GM20000 (cell line): Measurements from ENCODE around the gene ANKRD24.
"Not testable (repeated sequence)": the region's sequence is repeated elsewhere in the genome, so short reads cannot be mapped to it uniquely, and the experiment has no call there.

Experiments
- DNase-seq: peaks from one replicate; pipeline ENCODE4 v3.0.0; 2012; ENCODE audit warnings: low spot score
- TF ChIP-seq, protein P1 (sequence below): IDR thresholded peaks from 2 replicates; pipeline ENCODE4 v1.5.1; 2012; ENCODE audit warnings: mild to moderate bottlenecking, control low read depth; ENCODE audit errors: extremely low read depth, missing control alignments

ANKRD24 gene

DNA sequence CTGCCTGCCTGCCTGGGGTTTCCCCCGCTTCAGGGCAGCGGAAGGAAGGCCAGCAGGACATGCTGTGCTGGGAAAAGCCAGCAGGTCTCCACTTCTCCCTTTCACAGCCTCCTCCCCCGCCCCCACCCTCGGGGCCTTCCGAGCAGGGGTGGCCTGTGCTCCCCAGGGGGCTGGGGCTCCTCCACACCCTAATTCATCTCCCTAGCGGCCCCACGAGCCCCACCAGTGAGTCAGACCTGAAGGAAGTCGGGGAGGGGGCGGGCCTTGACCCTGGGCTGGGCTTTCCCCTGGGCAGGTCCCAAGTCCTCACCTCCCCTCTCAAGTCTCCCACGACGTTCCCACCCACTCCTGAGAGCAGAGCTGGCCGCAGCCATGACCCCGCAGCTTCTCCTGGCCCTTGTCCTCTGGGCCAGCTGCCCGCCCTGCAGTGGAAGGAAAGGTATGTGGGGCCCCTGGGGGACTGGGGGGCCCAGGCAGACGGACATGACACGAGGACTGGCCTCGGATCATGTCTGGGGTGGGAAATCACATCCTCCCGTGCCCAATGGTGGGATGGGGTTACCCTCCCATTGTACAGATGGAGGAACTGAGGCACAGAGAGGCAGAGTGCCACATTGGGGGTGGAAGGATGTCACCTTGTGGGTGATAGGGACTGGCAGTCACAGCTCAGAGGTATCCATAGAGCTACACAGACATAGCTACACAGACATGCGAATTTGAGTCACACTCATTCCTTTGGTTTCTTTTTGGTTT is 46.9 kb downstream of the ANKRD24 start, which contains the start of gene EBI3:
TSS of gene EBI3 (plus strand) at position 345 of the 753 bp plus-strand sequence. CDS start at position 373, 28 bp downstream.
- TF ChIP-seq, protein P1, sequence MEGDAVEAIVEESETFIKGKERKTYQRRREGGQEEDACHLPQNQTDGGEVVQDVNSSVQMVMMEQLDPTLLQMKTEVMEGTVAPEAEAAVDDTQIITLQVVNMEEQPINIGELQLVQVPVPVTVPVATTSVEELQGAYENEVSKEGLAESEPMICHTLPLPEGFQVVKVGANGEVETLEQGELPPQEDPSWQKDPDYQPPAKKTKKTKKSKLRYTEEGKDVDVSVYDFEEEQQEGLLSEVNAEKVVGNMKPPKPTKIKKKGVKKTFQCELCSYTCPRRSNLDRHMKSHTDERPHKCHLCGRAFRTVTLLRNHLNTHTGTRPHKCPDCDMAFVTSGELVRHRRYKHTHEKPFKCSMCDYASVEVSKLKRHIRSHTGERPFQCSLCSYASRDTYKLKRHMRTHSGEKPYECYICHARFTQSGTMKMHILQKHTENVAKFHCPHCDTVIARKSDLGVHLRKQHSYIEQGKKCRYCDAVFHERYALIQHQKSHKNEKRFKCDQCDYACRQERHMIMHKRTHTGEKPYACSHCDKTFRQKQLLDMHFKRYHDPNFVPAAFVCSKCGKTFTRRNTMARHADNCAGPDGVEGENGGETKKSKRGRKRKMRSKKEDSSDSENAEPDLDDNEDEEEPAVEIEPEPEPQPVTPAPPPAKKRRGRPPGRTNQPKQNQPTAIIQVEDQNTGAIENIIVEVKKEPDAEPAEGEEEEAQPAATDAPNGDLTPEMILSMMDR, result no peak
- peak; percentile 87 for DNase-seq

DNA sequence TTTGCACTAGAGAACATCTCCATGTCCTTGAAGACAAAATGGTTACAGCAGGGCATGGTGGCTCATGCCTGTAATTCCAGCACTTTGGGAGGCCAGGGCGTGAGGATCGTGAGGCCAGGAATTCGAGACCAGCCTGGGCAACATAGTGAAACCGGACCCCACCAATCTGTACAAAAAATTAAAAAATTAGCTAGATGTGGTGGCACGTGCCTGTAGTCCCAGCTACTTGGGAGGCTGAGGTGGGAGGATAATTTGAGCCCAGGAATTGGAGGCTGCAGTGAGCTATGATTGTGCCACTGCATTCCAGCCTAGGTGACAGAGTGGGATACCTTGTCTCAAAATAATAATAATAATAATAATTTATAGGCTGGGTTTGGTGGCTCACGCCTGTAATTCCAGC is 47.7 kb downstream of the ANKRD24 start:
- DNase-seq, result not testable (repeated sequence)

GRCh38 chr19:4231521-4231920 is 49.0 kb downstream of the ANKRD24 start:
- DNase-seq, result not testable (repeated sequence)

- not testable (repeated sequence) for DNase-seq
Observed at GRCh38 chr19:4232139-4232538, 49.6 kb downstream of the ANKRD24 start.

GRCh38 chr19:4232614-4233281 is 50.3 kb downstream of the ANKRD24 start:
- DNase-seq, result no peak
- TF ChIP-seq, protein P1, result no peak

DNA sequence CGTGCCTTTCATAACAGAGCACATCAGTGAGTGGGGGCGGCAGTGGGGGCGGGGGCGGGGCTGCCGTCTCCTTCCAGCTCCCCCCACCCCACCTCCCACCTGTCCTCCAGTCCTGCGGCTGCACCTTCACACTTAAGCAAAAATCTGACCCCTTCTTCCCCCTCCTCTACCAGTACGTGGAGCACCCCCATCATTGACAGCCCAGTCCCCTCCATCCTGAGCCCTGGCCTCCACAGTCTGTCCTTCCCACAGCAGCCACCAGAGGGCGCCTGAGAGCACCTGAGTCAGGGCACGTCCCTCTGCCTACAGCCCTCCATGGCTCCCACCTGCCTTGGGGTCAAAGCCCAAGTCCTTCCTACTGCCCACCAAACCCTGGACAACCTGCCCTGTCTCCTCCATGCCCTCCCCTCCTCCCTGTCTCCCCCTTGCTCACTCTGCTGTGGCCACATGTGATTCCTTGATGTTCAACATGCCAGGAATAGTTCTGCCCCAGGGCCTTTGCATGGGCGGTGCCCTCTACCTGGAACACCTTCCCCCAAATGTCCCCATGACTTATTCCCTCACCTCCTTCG is 50.9 kb downstream of the ANKRD24 start:
- peak; percentile 62 for DNase-seq
- TF ChIP-seq, protein P1, result peak; percentile 83

DNA sequence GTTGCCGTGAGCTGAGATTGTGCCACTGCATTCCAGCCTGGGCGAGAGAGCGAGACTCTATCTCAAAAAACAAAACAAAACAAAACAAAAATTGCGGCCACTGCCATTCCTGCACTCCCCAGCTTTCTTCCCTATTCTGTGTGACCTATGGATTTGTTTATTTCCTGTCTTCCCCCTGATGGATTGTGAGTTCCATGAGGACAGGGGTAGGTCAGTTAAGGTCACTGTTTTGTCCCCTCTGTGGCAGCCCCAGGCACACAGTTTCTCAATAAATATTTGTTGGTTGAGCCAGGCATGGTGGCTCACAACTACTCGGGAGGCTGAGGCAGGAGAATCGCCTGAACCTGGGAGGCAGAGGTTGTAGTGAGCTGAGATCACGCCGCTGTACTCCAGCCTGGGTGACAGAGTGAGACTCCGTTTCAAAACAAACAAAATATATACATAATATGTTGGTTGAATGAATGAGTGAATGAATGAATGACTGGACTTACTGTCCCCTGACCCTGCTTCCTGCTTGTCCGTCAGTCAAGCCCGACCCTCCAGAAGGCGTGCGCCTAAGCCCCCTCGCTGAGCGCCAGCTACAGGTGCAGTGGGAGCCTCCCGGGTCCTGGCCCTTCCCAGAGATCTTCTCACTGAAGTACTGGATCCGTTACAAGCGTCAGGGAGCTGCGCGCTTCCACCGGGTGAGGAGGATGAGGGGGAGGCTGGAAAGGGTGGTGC is 51.8 kb downstream of the ANKRD24 start:
- TF ChIP-seq, protein P1, result no peak
- no peak for DNase-seq

DNA sequence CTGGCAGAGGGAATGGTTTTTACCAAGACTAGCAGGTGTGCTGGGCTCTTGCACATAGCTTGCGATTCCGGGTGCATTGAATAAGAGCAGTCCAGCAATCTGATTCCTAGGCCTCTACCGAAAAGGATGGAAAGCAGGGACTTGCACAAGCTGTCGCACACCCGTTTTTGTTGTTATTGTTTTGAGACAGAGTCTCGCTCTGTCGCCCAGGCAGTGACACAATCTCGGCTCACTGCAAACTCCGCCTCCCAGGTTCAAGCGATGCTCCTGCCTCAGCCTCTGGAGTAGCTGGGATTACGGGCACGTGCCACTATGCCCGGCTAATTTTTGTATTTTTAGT is 52.3 kb downstream of the ANKRD24 start:
- DNase-seq, result no peak
- TF ChIP-seq, protein P1, result no peak

DNA sequence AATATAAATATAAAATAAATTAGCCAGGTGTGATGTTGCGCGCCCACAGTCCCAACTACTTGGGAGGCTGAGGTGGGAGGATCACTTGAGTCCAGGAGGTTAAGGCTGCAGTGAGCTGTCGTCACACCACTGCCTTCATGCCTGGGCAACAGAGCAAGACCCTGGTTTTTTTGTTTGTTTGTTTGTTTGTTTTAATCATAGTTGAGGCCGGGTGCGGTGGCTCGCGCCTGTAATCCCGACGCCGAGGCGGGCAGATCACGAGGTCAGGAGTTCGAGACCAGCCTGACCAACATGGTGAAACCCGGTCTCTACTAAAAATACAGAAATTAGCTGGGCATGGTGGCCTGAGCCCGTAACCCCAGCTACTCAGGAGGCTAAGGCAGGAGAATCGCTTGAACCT is 55.0 kb downstream of the ANKRD24 start:
- not testable (repeated sequence) for DNase-seq
